Measurements from ENCODE around the gene CNTN2.
A peak's percentile ranks its signal among the peaks of the same experiment; 100 is the strongest.

The CNTN2 gene

DNA sequence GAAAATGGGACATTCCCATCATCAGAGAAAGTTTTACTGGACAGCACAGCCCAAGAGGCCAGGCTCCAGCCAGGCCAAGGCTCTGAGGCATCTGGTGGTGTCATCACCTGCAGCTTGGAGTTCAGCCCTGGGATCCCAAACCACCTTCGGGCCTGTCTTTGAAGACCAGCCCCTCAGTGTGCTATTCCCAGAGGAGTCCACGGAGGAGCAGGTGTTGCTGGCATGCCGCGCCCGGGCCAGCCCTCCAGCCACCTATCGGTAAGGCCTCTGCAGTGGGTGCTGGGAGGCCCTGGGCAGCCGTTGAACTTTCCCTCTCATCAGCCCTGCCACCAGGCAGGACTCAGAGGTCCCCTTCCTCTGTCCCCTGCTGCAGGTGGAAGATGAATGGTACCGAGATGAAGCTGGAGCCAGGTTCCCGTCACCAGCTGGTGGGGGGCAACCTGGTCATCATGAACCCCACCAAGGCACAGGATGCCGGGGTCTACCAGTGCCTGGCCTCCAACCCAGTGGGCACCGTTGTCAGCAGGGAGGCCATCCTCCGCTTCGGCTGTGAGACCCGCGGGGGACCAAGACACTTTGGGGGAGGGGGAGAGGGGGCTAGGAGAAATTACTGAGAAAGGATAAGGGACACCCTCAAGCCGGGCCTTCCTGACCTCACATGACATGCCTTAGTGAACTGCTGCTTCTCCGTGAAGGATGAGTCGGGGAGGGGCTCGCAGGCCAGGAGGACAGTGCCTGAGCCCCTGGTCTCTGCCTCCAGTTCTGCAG lies 15.0 kb downstream of the CNTN2 start:
- DNase-seq, result no peak

DNA sequence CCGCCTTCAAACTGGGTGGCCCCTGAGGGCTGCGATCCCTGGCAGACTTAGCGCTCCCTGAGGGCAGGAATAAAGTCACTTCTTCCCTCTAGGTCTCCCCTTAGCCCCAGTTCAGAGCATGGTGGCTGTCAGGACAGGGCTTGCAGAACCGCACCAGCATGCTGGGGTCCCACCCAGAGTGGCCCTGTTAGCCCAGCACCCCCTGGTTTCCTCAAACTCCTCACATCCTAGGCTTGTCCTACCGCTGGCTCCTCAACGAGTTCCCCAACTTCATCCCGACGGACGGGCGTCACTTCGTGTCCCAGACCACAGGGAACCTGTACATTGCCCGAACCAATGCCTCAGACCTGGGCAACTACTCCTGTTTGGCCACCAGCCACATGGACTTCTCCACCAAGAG lies 15.8 kb downstream of the CNTN2 start:
- no peak for DNase-seq

DNA sequence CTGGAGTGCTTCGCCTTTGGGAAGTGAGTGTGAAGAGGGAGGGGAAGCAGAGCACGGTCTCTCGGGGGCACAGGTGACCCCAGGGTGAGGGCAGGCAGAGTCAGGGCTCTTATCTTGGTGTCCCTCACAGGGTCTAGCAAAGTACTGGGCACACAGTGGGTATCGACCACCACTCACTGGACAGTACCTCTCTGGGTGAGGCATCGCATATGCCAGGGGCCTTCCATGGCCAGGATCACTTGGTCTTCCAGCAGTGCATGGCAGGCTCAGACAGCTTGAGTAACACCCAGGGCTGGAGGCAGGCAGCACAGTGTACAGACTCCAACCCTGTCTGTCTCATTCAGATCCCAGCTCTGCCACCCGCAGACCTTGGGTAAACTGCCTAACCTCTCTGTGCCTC lies 16.6 kb downstream of the CNTN2 start:
- DNase-seq, result no peak

DNA sequence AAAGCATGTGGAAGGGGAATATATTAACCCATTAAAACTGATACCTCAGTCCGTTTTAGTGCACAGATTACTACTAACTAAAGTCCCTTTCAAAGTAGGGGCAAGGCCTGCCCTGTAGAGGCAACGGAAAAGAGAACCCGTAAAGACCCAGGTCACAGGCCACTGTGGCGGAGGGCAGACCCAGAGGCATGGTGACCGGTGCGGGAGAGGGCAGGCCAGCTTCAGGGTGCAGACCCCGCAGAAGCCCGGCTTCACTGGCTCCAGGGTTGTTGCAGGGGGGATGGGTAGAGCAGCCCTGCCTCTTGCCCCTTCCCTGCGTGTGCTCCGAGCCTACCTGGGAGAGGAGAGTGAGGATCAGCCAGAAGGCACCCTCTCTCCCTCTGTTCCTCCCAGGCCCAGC lies 17.7 kb downstream of the CNTN2 start:
- DNase-seq, result no peak

DNA sequence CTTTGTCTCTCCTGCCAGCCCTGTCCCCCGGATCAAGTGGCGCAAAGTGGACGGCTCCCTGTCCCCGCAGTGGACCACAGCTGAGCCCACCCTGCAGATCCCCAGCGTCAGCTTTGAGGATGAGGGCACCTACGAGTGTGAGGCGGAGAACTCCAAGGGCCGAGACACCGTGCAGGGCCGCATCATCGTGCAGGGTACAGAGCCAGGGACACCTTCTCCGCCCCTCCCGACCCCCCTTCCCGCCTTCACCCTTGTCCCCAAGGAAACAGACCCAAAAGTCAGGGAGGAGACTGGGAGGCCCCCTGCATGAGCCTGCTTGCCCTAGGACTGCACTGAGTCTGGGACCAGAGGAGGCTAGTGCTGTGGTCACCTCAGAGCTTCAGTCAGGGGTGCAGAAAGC lies 18.2 kb downstream of the CNTN2 start:
- DNase-seq, result no peak

DNA sequence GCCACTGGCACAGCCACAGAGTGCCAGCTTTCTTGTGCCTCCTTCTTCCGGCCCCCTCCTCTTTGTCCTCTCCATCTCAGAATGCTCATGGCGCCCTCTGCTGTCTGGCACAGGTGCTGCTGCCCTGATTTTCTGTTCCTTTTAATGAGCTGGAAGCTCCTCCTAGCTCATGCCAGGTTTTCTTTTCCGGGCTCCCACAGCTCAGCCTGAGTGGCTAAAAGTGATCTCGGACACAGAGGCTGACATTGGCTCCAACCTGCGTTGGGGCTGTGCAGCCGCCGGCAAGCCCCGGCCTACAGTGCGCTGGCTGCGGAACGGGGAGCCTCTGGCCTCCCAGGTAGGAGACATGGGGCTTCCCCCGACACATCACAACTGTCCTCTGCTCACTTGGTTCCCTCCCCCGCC lies 18.7 kb downstream of the CNTN2 start:
- DNase-seq, result peak; percentile 37

DNA sequence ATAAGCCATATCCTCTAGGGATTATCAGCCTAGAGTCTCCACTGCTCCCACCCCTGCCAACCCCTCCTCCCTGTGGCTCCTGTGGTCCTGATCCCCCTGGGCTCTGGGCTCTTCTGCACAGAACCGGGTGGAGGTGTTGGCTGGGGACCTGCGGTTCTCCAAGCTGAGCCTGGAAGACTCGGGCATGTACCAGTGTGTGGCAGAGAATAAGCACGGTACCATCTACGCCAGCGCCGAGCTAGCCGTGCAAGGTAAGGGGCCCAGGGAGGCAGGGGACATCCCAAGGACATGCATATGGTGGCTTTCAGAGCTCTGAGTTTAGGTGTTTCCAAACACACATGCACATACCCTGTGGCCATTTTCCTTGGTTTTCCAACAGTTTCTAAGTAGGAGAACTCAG lies 19.3 kb downstream of the CNTN2 start:
- no peak for DNase-seq

DNA sequence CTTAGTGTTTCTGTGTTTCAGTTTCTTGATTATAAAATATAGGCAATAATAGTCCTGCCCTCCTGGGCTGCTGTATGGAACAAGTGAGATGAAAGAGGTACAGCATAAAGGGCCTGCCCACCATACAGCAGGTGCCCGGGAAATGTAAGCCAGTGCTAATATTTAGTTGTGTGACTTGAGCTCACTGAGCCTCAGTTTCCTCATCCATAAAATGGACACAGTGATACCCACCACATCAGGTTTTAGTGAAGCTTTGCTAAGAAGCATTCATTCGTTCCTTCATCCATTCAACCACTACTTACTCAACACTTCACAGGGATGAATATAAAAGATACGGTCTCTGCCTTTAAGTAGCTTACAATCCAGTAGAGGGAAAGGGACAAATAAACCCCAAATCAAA lies 19.9 kb downstream of the CNTN2 start:
- DNase-seq, result no peak

DNA sequence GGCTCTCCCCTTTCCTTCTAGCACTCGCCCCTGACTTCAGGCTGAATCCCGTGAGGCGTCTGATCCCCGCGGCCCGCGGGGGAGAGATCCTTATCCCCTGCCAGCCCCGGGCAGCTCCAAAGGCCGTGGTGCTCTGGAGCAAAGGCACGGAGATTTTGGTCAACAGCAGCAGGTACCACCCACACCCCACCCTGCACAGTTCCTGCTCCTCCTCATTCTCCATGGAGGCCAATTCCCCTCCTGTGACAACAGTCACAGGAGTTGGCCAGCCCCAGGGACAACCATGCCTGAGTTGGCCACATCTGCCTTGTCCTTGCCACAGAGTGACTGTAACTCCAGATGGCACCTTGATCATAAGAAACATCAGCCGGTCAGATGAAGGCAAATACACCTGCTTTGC lies 21.3 kb downstream of the CNTN2 start:
- no peak for DNase-seq

DNA sequence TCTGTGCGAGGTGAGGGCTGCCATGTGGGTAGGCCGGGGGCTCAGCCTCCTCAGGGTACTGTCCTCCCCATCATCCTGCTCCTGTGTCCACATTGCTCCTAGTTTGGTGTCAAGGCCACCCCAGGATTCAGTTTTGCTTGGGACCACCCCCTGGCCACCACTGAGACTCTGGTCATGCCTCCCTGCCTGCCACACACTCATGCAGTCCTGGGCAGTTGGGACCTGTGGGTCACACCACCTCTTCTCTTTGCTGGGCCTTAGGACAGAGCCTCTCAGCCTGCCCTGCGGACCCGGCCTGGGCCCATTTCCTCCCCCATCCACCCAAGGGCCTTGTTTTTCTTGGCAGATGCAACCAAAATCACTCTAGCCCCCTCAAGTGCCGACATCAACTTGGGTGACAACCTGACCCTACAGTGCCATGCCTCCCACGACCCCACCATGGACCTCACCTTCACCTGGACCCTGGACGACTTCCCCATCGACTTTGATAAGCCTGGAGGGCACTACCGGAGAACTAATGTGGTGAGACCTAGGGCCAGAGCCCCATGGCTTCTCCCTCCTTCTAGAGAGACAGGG lies 21.8 kb downstream of the CNTN2 start:
- no peak for DNase-seq

DNA sequence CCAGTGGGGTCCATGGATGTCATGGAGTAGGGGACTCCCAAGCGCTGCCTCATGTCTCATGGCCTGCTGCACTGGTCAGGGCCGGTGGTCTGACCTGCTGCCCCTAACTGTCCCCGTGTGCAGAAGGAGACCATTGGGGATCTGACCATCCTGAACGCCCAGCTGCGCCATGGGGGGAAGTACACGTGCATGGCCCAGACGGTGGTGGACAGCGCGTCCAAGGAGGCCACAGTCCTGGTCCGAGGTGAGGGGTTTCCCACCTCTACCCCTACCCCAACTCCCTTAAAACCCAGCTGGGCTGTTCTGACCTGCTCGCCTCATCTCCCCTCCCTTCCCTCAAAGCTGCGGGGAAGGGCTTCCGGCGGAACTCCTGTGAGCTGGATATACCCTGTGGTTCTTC lies 22.7 kb downstream of the CNTN2 start:
- DNase-seq, result no peak

DNA sequence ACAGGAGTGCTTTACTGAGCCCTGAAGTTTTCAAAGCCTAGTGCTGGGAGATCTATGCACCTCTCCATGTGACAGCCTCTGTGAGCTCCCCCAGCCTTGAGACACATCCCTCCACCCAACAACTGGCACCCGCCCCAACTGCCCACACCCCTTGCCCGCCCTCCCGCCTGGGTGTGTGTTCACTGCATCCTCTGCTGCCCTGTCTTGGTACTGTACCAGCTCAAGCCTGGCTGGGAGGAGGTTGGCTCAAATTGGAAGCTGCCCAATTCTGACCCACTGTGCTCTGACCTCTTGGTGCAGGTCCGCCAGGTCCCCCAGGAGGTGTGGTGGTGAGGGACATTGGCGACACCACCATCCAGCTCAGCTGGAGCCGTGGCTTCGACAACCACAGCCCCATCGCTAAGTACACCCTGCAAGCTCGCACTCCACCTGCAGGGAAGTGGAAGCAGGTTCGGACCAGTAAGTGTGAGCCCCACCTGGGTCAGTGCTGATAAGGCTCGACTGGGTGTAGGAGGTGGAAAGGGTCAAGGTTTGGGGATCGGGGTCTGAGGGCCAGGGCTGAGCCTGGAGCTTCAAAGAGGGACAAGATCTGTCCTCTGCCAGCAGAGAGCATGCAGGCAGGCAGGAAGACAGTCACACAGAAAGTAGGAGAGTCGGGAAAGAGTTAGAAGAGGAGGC lies 23.3 kb downstream of the CNTN2 start:
- DNase-seq, result no peak

DNA sequence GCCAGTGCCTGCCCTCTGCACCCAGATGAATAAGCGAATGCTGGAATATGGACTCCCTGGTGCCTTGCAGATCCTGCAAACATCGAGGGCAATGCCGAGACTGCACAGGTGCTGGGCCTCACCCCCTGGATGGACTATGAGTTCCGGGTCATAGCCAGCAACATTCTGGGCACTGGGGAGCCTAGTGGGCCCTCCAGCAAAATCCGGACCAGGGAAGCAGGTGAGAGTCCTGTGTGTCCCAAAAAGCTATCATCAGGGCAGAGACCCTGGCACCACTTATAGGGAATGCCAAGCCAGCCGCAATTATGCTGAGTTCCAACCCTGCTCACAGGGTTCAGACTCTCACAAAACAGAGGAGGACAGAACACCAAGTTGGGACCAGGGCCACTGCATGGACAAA lies 24.0 kb downstream of the CNTN2 start:
- DNase-seq, result no peak

DNA sequence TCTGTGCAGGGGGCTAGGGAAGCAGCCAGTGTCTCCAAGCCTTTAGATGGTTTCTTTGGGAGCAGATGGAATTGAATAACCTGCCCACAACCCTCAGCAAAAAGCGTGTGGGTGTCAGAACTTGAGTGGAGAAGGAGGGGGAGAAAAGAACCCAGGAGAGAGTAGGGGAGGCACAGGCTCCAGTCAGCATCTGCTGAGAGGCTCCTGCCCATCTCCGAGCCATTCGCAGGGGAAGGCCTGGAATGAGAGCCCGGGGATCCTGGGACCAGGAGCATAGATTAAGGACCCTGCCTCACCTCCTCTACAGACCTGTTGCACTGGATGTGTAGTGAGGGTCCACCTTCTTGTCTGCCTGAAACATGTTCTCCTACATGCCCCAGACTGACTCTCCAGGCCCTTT lies 25.0 kb downstream of the CNTN2 start:
- no peak for DNase-seq

DNA sequence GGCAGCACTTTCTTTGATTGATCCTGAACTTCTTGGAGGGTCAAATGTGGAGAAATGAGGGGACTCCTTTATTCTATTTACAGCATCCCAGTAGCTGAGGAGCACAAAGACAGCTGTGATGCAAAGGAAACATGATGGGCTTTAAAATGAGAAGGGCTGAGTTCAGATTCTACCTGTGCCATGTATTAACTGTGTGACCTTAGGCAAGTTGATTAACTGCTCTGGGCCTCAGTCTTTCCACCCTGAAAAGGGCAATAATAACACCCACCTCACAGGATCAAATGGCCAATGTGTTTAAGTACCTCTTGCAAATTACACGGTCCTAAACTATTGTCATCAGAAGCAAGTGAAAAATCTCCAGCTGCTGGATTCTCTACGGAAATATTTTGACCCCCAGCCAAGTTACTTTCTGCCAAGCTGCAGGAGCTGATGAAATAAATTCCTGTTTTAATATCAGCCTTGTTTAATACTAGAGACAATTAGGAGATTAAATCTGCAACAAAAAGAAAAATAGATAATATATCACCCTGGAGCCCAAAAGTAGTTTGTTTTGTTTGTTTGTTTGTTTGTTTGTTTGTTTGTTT lies 25.5 kb downstream of the CNTN2 start:
- no peak for DNase-seq

DNA sequence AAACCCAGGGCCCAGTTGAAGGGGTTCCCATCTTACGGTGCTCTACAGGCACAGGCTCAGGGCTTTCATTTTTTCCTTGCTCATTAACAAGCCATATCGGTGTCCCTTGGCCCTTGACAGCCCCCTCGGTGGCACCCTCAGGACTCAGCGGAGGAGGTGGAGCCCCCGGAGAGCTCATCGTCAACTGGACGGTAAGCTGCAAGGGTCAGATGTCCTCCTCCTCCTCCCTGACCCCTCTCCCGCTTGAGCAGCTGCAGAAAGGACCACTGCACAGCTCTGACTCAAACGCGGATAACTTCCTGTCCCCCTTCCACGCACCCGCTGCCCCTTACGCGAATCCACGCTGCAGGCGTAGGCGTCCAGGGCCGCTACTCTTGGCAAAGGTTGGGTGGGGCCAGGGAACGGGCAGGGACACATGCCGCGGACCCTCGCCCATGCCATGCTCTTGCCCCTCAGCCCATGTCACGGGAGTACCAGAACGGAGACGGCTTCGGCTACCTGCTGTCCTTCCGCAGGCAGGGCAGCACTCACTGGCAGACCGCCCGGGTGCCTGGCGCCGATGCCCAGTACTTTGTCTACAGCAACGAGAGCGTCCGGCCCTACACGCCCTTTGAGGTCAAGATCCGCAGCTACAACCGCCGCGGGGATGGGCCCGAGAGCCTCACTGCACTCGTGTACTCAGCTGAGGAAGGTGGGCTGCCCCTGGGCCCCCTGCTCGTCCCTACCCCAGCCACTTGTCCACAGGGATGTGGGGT lies 26.5 kb downstream of the CNTN2 start:
- no peak for DNase-seq

DNA sequence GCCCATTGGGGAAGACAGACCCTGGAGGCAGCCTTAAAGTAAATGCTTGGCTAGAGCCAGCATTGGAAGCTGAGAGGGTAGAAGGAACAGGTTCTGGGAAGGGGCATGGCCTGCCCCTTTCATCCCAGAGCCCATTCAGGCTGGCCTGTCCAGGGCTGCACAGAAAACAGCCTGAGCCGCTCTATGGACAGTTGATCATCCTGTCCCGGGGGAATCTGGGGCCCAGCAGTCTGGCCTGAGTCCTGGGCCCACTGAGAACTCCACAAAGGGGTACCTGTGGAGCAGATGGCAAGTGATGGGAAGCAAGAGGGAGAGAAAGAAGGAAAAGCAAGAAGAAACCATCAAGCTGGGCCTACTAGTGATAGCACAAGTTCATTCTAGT lies 28.0 kb downstream of the CNTN2 start:
- DNase-seq, result no peak

DNA sequence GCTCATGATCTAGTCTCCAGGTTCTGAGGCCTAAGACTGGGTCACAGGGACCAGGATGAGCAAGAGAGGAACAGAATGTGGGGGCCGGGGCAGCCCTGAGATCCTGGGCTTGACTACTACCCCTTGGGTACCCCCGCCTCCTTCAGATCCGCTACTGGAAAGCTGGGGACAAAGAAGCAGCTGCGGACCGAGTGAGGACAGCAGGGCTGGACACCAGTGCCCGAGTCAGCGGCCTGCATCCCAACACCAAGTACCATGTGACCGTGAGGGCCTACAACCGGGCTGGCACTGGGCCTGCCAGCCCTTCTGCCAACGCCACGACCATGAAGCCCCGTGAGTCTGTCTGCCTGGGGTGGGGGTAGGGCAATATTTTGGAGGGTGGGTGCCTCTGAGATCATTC lies 28.8 kb downstream of the CNTN2 start:
- no peak for DNase-seq

DNA sequence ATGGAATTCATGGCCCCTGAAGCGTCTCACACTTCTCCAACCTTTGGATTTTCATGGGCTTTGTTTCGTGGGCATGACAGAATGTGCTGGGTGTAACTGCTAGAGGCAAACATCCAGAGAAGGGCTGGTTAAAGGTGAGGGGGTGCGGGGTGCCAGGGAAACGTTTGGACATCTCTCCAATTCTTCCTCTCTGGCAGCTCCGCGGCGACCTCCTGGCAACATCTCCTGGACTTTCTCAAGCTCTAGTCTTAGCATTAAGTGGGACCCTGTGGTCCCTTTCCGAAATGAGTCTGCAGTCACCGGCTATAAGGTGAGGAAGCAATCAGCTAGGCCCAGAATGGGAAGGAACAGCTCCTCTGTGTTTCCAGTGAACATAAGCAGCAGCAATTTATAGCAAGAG lies 29.3 kb downstream of the CNTN2 start:
- no peak for DNase-seq

DNA sequence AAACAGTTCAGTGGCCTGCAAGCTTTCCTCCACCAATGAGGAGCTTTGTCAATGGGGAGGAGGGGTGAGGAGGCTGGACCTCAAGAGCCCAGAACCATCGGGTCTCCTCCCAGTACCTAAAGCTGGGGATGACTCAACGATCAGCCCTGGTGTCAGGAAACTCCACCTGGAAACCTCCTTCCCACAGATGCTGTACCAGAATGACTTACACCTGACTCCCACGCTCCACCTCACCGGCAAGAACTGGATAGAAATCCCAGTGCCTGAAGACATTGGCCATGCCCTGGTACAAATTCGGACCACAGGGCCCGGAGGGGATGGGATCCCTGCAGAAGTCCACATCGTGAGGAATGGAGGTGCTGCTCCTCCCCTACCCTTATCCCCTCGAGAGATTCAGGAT lies 29.9 kb downstream of the CNTN2 start:
- DNase-seq, result peak; percentile 48

DNA sequence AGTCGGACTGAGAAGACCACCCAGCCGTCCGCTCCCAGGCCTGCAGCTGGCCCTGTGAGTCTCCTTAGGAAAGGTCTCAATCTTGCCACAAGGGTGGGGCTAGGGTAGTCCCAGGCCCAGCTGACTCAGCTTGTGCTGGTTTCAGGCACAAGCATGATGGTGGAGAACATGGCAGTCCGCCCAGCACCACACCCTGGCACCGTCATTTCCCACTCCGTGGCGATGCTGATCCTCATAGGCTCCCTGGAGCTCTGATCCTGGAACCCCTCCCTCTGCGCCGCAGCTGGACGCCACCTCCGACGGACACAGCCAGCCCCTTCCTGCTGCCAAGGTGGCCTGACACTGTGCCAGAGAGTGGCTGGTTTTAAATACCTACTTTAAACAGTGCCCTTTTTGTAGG lies 30.5 kb downstream of the CNTN2 start:
- no peak for DNase-seq

DNA sequence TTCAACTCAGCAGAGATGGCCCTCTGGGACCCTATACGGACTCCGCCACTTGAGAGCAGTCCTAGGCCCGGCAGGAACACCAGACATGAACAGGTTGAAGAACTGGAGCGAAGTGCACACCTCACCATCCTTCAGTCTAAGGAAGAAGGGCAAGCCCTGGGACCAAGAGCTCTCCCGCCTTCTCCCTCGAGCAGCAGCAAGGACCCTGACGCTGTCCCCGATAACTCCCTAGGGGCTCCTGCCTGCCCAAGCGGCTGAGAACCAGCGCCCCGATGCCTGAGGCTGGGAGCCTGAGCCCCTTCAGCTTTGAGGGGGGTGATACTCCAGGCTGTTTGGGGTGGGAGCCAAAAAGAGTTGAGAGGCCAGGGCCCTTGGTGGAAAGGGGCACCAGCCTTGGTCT lies 31.1 kb downstream of the CNTN2 start:
- no peak for DNase-seq

DNA sequence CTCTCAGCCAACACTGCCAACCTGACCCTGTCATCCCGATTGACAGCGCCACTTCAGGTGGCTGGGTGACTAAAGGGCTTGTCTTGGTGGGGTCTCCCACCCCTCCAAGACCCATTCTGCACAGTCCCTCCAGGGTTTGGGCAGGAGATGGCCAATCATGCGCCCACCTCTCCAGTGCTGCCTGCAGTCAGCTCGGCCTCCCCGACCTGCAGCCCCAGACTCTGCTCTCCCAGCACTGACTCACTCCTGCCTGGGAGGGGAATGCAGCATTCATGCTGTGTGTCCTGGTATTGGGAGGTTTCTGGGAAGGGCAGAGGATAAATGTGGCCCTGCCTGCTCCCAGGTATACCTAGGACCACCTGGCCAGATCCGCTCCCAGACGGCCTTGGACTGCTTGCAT lies 31.5 kb downstream of the CNTN2 start:
- DNase-seq, result peak; percentile 17

Data from NCI-H226 (cell line).